Brain pericyte (primary cell): ENCODE results near the gene EIF5AL1.
"Not testable (repeated sequence)": the region's sequence is repeated elsewhere in the genome, so short reads cannot be mapped to it uniquely, and the experiment has no call there.

Experiments
- DNase-seq: peaks from one replicate; pipeline ENCODE4 v3.0.0-alpha.2; 2012; ENCODE audit warnings: low read depth, low spot score

The EIF5AL1 gene

GRCh38 chr10:79511891-79512583 lies at the start of gene EIF5AL1:
TSS of gene EIF5AL1 (plus strand) at chr10:79512533. CDS start at chr10:79512650, 117 bp downstream.
- DNase-seq, result not testable (repeated sequence)

- no peak for DNase-seq
Measured at GRCh38 chr10:79463578-79464496, 48.5 kb upstream of the EIF5AL1 start.

- no peak for DNase-seq
Measured at GRCh38 chr10:79465341-79465740, 47.0 kb upstream of the EIF5AL1 start.

DNA sequence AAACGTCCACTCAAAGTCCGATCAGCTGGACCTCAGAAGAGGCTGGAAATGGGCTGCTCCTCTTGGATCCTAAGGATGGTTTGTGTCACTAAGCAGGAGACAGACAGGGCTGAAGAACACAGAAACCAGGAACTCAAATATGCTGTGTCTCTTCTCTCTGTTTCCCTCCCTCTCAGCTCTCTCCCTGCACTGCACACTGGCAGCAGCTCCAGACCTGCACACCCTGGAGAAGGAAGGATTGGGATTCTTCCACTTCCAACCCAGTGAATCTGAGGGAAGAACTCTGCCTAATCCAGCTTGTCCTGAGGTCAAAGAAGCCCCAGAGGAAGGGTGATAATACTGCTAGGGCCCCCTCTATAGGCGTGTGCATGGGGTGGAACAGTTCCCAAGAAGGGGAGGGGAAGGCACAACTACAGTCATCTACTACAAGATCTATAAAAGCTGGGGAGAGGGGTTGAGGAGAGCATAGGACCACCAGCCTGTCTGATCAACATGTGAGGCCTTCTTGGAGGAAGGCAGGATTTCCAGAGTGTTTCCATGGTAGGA lies 44.2 kb upstream of the EIF5AL1 start:
- no peak for DNase-seq

- DNase-seq, result no peak
Measured at GRCh38 chr10:79468841-79469585, 43.3 kb upstream of the EIF5AL1 start.

DNA sequence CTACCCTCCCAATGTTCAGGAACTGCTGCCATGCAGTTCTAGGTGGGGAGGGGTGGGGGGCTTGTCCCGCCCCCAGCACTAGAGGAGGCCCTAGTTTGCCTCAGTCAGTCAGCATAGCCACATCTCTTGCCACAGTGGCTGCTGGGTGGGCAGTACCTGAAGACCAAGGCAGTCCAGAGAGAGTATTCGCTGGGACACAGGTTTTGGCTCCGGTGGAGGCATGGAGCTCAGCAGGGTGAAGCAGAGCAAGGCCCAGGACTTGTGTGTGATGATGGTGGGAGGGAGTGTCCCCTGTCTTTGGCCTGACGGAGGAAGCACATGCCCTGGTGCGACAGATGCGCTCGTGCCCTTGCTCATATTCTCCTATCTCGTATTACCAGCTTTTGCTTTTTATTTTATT lies 42.2 kb upstream of the EIF5AL1 start:
- DNase-seq, result no peak

DNA sequence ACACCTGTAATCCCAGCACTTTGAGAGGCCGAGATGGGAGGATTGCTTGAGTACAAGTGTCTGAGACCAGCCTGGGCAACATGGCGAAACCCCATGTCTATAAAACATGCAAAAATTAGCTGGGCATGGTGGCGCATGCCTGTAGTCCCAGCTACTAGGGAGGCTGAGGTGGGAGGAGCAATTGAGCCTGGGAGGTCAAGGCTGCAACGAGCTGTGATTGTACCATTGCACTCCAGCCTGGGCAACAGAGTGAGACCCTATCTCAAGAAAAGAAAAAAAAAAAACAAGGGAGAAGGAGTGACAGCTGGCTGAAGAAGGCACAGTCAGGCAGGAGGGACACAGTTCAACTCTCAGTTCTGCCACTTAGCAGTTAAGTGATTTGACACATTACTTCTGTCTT lies 40.6 kb upstream of the EIF5AL1 start:
- DNase-seq, result no peak

- DNase-seq, result no peak
Measured at GRCh38 chr10:79472449-79472848, 39.9 kb upstream of the EIF5AL1 start.

- no peak for DNase-seq
Measured at GRCh38 chr10:79472951-79473350, 39.4 kb upstream of the EIF5AL1 start.

- no peak for DNase-seq
Measured at GRCh38 chr10:79473496-79474095, 38.7 kb upstream of the EIF5AL1 start.

DNA sequence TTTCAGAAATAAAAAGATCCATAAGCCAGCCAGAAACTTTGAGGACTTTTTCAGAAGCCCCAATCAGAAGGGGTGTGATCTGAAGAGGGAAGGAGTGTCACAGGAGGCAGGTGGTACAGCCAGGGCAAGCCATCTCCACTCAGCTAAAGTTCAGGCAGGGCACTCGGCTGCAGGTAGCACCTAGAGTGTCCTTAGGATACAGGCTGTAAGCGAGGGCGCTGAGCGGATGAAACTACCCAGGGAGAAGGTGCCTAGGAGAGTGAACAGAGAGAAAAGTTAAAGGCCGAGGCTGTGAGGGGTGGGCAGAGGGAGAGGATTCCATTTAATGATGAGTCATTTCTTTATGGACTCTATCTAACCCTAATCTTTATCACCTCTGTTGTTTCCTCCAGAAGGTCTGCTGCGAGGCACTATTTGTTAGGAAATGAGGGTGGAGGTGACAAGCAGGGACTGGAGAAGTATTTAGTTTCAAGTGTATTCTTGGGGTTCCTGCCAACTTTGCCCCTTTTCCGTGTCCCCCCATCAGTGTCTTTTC lies 37.1 kb upstream of the EIF5AL1 start:
- DNase-seq, result no peak

DNA sequence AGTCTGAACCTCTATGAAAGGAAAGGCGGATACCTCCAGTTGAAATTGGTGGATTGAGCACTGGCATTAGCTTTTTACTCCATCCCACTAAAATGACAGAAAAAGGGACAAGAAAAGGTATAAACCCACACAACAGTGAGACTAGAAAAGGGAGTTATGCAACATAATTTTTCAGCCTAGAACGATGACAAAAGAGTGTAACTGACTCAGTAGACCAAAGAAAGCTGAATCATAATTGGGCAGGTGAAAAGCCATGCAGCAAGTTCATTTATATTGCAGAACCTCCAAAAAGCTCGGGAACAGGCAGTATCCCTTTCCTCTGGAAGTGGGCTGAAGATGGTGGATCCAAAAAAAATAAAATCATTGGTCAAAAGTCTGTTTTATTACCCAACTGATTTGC lies 36.5 kb upstream of the EIF5AL1 start:
- no peak for DNase-seq

GRCh38 chr10:79476645-79477044 lies 35.7 kb upstream of the EIF5AL1 start:
- DNase-seq, result no peak

DNA sequence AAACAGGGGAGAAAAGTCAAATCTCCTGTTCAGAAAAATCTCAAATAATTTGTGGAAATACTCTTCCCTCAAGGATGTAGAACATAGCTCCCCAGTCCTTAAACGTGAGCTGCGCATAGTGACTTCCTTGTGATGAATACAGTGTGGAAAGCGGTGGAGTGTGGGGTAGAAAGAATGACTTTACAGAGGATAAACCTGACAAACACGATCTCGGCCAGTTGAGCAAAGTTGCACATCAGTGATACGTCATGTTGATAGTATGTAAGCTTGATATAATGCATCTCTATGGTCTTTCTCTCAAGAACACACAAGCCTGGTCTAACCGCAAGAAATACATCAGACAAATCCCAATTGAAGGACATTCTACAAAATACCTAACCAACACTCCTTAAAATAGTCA lies 34.9 kb upstream of the EIF5AL1 start:
- DNase-seq, result no peak

DNA sequence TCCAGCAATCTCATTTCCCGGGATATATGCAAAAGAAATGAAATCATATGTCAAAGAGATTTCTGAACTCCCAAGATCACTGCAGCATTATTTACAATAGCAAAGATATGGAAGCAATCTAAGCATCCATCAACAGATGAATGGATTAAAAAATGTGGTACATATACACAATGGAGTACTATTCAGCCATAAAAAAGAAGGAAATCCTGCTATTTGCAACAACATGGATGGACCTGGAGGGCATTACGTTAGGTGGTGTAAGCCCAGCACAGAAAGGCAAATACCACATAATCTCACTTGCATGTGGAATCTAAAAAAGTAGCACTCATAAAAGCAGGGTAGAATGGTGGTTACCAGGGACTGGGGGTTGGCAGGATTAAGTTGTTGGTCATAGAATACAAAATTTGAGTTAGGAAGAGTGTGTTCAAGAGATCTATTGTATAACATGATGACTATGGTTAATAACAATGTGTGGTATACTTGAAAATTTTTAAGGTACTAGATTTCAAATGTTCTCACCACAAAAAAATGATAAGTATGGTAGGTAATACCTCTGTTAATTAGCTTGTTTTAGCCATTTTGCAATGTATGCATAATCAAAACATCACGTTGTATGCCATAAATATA lies 32.9 kb upstream of the EIF5AL1 start:
- no peak for DNase-seq

DNA sequence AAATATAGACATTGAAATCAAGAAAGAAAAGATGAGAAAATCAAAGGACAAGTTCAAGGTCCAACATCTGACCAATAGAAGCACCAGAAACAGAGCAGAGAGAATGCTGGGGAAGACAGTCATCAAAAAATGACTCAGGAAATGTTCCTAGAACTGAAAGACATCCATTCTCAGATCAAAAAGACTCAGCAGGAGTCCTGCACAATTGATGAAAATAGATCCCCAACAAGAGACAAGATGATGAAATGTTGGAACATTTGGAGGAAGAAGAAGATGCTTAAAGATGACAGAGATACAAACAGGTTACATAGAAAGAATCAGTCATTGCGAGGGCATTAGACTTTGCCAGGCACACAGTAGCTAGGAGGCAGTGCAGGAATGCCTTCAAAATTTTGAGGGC lies 30.0 kb upstream of the EIF5AL1 start:
- no peak for DNase-seq

- no peak for DNase-seq
Measured at GRCh38 chr10:79482741-79483140, 29.6 kb upstream of the EIF5AL1 start.

GRCh38 chr10:79483299-79483698 lies 29.0 kb upstream of the EIF5AL1 start:
- DNase-seq, result no peak

- DNase-seq, result no peak
Measured at GRCh38 chr10:79483948-79484347, 28.4 kb upstream of the EIF5AL1 start.

DNA sequence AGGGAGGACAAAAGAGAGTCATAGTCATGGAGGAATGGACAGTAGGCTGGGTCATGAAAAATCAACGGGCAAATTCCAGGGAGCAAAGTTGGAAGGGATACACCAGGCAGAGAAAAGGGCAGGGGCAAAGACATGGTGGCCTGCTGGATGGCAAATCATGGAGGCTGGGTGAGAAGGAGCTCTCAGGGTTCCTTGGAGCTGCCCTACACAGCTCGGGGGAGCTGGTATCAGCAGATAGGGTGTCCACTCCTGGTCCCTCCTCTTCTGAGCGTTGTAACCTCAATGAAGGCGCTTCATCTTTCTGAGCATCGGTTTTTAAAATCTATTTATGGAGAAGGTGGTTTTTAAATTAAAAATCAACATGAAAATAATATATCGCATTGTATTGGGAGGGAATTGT lies 27.9 kb upstream of the EIF5AL1 start:
- DNase-seq, result no peak
